CD14-positive monocyte (primary cell): ENCODE results near the gene EPHA6. TPM values are rescaled to one million over a fixed set of nuclear protein-coding genes. Genes with fewer than 3 reads are reported as not detected.

Experiments used
- DNase-seq, 3 donors: peaks; one replicate each; pipeline ENCODE4 v3.0.0-alpha.2; 2011 to 2022
- H2AFZ ChIP-seq: 2 replicates; pipeline ENCODE4 v1.6.0; 2012; ENCODE audit warnings: mild to moderate bottlenecking, low read depth, low read length, inconsistent platforms; ENCODE audit not compliant: insufficient read depth, poor library complexity, severe bottlenecking
- H3K27ac ChIP-seq, 2 donors: 1 replicate in 1 of 2; 2 replicates in 1 of 2; pipeline ENCODE4 v1.5.1; 2012 to 2013; ENCODE audit warnings: low read length in 2 of 2, control low read depth in 1 of 2, inconsistent platforms in 1 of 2, low read depth in 1 of 2, mild to moderate bottlenecking in 1 of 2
- H3K27me3 ChIP-seq, 2 donors: one replicate each; pipeline versions ENCODE4 v1.6.0 to v1.6.1; 2011 to 2013; ENCODE audit warnings: low read length in 2 of 2; ENCODE audit not compliant: control insufficient read depth in 2 of 2, insufficient read depth in 2 of 2
- H3K36me3 ChIP-seq, 2 donors: replicated peaks in 1 of 2; 1 replicate in 1 of 2; 2 replicates in 1 of 2; pipeline versions ENCODE4 v1.5.1 to v1.6.1; 2012 to 2013; ENCODE audit warnings: low read length in 2 of 2, control low read depth in 1 of 2, inconsistent platforms in 1 of 2, mild to moderate bottlenecking in 1 of 2; ENCODE audit not compliant: insufficient read depth in 2 of 2, control insufficient read depth in 1 of 2
- H3K4me1 ChIP-seq, 2 donors: 1 replicate in 1 of 2; 2 replicates in 1 of 2; pipeline versions ENCODE4 v1.5.1 to v1.6.1; 2012 to 2013; ENCODE audit warnings: low read length in 2 of 2, control low read depth in 1 of 2, inconsistent platforms in 1 of 2, mild to moderate bottlenecking in 1 of 2, moderate library complexity in 1 of 2; ENCODE audit not compliant: insufficient read depth in 2 of 2, control insufficient read depth in 1 of 2
- H3K4me2 ChIP-seq: replicated peaks from 2 replicates; pipeline ENCODE3; 2012; ENCODE audit warnings: low read length, moderate library complexity, mild to moderate bottlenecking; ENCODE audit not compliant: poor library complexity, severe bottlenecking; ENCODE audit errors: extremely low read depth
- H3K4me3 ChIP-seq, 3 experiments: fragments of 200-600 bp in 1 of 3; sonication (generic) in 1 of 3; replicated peaks in 1 of 3; 1 replicate in 2 of 3; 2 replicates in 1 of 3; pipeline ENCODE4 v1.5.1; 2011 to 2013; ENCODE audit warnings: low read length in 3 of 3, mild to moderate bottlenecking in 3 of 3, control low read depth in 2 of 3, low read depth in 2 of 3, inconsistent platforms in 1 of 3, moderate library complexity in 1 of 3
- H3K79me2 ChIP-seq: 2 replicates; pipeline ENCODE4 v1.6.0; 2012; ENCODE audit warnings: mild to moderate bottlenecking, control low read depth, inconsistent platforms, low read length, moderate library complexity; ENCODE audit not compliant: insufficient read depth
- H3K9ac ChIP-seq: 2 replicates; pipeline ENCODE4 v1.6.0; 2017; ENCODE audit warnings: low read length, mild to moderate bottlenecking; ENCODE audit not compliant: insufficient read depth, poor library complexity, severe bottlenecking
- H3K9me3 ChIP-seq, 2 donors: replicated peaks in 1 of 2; 1 replicate in 1 of 2; 2 replicates in 1 of 2; pipeline versions ENCODE4 v1.5.1 to v1.6.1; 2012 to 2013; ENCODE audit warnings: low read length in 2 of 2, control low read depth in 1 of 2; ENCODE audit not compliant: control insufficient read depth in 1 of 2, insufficient read depth in 1 of 2
- H4K20me1 ChIP-seq: 2 replicates; pipeline ENCODE4 v1.6.0; 2012; ENCODE audit warnings: mild to moderate bottlenecking, low read length, control low read depth, moderate library complexity; ENCODE audit not compliant: insufficient read depth
- H3K27ac Mint-ChIP-seq, 7 donors: one replicate each; pipeline ENCODE4 v1.8.0; 2020; ENCODE audit warnings: mild to moderate bottlenecking in 7 of 7, mixed read lengths in 7 of 7, moderate library complexity in 6 of 7, inconsistent platforms in 2 of 7
- H3K27me3 Mint-ChIP-seq, 3 donors: one replicate each; pipeline ENCODE4 v1.8.0; 2021 to 2022; ENCODE audit warnings: low read depth in 3 of 3, mild to moderate bottlenecking in 3 of 3, mixed read lengths in 3 of 3, moderate library complexity in 3 of 3, inconsistent platforms in 1 of 3
- H3K36me3 Mint-ChIP-seq, 2 donors: one replicate each; pipeline ENCODE4 v1.8.0; 2020; ENCODE audit warnings: mixed read lengths in 2 of 2, inconsistent platforms in 1 of 2, mild to moderate bottlenecking in 1 of 2
- H3K4me1 Mint-ChIP-seq: one replicate; pipeline ENCODE4 v1.8.0; 2020; ENCODE audit warnings: mild to moderate bottlenecking, mixed read lengths
- H3K4me3 Mint-ChIP-seq, 2 donors: one replicate each; pipeline ENCODE4 v1.8.0; 2020; ENCODE audit warnings: mild to moderate bottlenecking in 2 of 2, mixed read lengths in 2 of 2, moderate library complexity in 1 of 2
- H3K9me3 Mint-ChIP-seq, 7 donors: one replicate each; pipeline ENCODE4 v1.8.0; 2020 to 2022; ENCODE audit warnings: mixed read lengths in 7 of 7, mild to moderate bottlenecking in 6 of 7, moderate library complexity in 6 of 7, inconsistent platforms in 2 of 7
- CTCF ChIP-seq: fragments of 200-600 bp; IDR thresholded peaks from one replicate; pipeline ENCODE4 v1.8.0; 2022; ENCODE audit warnings: antibody characterized with exemption, mild to moderate bottlenecking
- WGBS: methylation state at CpG from one replicate; pipeline ENCODE4 v1.1.5; 2013; ENCODE audit warnings: missing lambda C conversion rate; ENCODE audit not compliant: insufficient coverage; 5-methylcytosine and 5-hydroxymethylcytosine counted together
- intact Hi-C, 2 donors: fragments of 100-400 bp; cut with micrococcal nuclease; formaldehyde crosslinking; loops; one replicate each; pipeline versions ENCODE4 v1.15.0 to v1.15.1; 2023
- polyA plus RNA-seq, 3 donors: library from polyadenylated mRNA; depleted of rRNA in 1 of 3; unstranded in 2 of 3; stranded (reverse) in 1 of 3; fragments of 300-500 nt in 2 of 3; fragments of >200 nt in 1 of 3; fragmentation: Illumina TruSeq in 2 of 3; gene quantifications; 1 replicate in 2 of 3; 2 replicates in 1 of 3; pipeline ENCODE4 v1.2.3, GENCODE V29; 2012 to 2021

Gene EPHA6
- polyA plus RNA-seq, 3 donors: not detected

GRCh38 chr3:97772926-97773325 is 958.5 kb downstream of the EPHA6 start:
- no peaks in the 10 kb centered on the region for H4K20me1 ChIP-seq
- no peaks in the 10 kb centered on the region for H3K36me3 ChIP-seq
- WGBS: 100% methylated on average over 3 of the region's 3 CpGs
- no peak for DNase-seq
- no peak overlapping the region for H2AFZ ChIP-seq
- H3K4me1 Mint-ChIP-seq: no peaks in the 10 kb centered on the region
- peaks cover 0 to 2% (median 0%) of the 10 kb centered on the region in 3 donors for H3K27me3 Mint-ChIP-seq
- H3K79me2 ChIP-seq: no peaks in the 10 kb centered on the region
- no peak overlapping the region for H3K27ac ChIP-seq
- intact Hi-C loops: no loop called here
- H3K4me3 Mint-ChIP-seq: no peak overlapping the region
- H3K27me3 ChIP-seq: no peaks in the 10 kb centered on the region
- no peak overlapping the region for H3K9ac ChIP-seq
- H3K4me2 ChIP-seq: no peak overlapping the region
- H3K27ac Mint-ChIP-seq: no peak overlapping the region
- peaks cover 3% of the 10 kb centered on the region in 2 donors for H3K36me3 Mint-ChIP-seq
- no peaks in the 10 kb centered on the region for H3K4me1 ChIP-seq
- peaks cover 0 to 7% (median 0%) of the 10 kb centered on the region in 7 donors for H3K9me3 Mint-ChIP-seq
- no peak for TF ChIP-seq CTCF
- H3K4me3 ChIP-seq: no peak overlapping the region
- H3K9me3 ChIP-seq: no peaks in the 10 kb centered on the region

GRCh38 chr3:97778152-97778551 is 963.8 kb downstream of the EPHA6 start:
- Histone ChIP-seq H2AFZ (no peak overlapping the region), H4K20me1 (no peaks in the 10 kb centered on the region), H3K9me3 (no peaks in the 10 kb centered on the region), H3K4me2 (no peak overlapping the region), H3K4me1 (no peaks in the 10 kb centered on the region), H3K27me3 (no peaks in the 10 kb centered on the region), H3K9ac (no peak overlapping the region), H3K4me3 (no peak overlapping the region), H3K36me3 (no peaks in the 10 kb centered on the region), H3K27ac (no peak overlapping the region), H3K79me2 (no peaks in the 10 kb centered on the region)
- H3K36me3 Mint-ChIP-seq: peaks cover 0 to 3% of the 10 kb centered on the region in 2 donors
- H3K27ac Mint-ChIP-seq: no peak overlapping the region
- no peak overlapping the region for H3K4me3 Mint-ChIP-seq
- DNase-seq: no peak
- H3K27me3 Mint-ChIP-seq: peaks cover 0 to 2% (median 0%) of the 10 kb centered on the region in 3 donors
- TF ChIP-seq CTCF: no peak
- peaks cover 0 to under 1% (median 0%) of the 10 kb centered on the region in 7 donors for H3K9me3 Mint-ChIP-seq
- intact Hi-C loops: no loop called here
- H3K4me1 Mint-ChIP-seq: peaks cover 3% of the 10 kb centered on the region
